GM18861 (cell line): ENCODE measurements around the gene RALGAPA2.

Source experiments
- ATAC-seq: cut with Tn5 transposase; IDR thresholded peaks from one replicate; pipeline ENCODE4 v1.9.1; 2021; ENCODE audit not compliant: unreplicated experiment

Gene RALGAPA2

DNA sequence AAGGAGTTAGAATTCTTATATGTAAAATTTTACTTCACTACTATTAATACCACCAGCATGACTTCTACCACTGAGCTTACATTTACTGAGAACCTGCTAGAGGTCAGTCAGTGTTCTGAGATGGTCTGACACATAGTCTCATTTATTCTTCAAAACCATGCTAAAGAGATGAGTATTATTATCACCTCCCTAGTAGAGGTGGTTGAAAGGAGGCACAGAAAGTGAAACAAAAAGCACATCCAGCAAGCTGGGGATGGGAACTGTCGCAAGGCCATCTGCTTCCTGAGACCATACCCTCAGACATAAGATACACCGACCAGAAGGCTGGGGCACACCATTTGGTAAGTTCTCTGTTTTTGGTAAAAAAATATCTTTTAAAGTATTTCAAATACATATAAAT, 206.9 kb downstream of the RALGAPA2 start:
- peak; percentile 63 for ATAC-seq

DNA sequence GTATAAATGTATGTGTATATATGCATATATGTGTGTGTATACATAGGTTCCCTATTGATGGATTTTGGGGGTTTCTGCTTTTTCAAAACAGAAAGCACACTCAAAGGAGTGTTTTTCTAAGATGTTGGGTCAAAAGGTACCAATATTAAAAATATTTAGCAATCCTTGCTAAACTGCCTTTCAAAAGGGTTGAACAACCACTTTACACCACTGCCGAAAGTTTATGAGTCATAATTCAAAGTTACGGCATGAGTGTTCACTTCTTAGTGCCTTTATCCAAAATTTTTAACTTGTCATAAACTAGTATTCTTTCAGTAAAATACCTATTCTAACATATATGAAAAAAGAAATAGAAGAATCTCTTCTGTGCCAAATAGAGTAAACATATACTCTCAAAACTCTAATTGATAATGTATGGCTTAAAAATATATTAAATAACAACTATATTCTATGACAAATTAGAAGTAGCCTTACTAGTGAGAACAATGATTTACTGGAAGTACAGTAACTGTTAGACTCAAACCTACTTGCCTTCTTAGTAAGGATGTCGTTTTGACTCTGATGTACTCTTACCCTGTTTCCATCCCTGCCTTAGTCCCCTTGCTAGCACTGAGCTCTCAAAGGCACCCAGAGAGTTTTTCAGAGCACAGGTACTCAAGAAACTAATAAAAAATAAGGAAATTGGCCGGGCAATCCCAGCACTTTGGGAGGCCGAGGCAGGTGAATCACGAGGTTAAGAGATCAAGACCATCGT, 208.5 kb downstream of the RALGAPA2 start:
- ATAC-seq, result peak; percentile 53

DNA sequence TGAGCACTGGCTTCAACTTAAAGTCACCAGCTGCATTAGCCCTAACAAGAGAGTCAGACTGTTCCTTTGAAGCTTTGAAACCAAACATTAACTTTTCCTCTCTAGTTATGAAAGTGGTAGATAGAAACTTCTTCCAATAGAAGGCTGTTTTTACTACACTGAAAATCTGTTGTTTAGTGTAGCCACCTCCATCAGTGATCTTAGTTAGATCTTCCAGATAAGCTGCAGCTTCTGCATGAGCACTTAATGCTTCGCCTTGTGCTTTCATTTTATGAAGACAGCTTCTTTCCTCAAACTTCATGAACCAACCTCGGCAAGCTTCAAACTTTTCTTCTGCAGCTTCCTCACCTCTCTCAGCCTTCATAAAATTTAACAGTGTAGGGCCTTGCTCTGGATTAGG, 211.3 kb downstream of the RALGAPA2 start:
- ATAC-seq, result no peak

DNA sequence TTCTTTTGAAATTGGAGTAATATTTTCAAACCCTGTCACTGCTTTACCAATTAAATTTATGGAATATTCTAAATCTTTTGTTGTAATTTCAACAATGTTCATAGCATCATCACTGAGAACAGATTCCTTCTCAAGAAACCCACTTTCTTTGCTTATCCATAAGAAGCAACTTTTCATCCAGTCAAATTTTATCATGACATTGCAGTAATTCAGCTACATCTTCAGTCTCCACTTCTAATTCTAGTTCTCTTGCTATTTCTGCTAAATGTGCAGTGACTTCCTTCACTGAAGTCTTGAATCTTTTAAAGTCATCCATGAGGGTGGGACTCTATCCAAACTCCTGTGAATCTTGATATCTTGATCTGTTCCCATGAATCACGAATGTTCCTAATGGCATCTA, 212.1 kb downstream of the RALGAPA2 start:
- no peak for ATAC-seq

DNA sequence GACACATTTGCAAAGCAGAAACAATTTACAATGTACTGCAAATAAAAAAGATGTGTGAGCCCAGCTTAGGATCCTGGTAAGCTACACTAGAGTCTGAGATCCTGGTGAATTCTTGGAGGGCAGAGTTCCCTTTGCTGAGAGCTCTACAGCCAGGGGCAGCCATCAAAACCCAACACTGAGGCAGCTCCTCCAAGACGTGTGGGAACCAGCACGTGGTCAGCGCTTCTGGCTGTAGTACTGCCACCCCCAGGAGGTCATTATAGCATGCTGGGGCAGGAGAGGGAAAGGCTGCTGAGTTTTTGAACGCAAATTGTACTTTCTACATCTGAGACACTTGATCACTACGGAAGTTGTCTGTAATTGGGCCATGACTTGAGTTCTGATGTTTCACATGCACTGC, 213.0 kb downstream of the RALGAPA2 start:
- ATAC-seq, result no peak

DNA sequence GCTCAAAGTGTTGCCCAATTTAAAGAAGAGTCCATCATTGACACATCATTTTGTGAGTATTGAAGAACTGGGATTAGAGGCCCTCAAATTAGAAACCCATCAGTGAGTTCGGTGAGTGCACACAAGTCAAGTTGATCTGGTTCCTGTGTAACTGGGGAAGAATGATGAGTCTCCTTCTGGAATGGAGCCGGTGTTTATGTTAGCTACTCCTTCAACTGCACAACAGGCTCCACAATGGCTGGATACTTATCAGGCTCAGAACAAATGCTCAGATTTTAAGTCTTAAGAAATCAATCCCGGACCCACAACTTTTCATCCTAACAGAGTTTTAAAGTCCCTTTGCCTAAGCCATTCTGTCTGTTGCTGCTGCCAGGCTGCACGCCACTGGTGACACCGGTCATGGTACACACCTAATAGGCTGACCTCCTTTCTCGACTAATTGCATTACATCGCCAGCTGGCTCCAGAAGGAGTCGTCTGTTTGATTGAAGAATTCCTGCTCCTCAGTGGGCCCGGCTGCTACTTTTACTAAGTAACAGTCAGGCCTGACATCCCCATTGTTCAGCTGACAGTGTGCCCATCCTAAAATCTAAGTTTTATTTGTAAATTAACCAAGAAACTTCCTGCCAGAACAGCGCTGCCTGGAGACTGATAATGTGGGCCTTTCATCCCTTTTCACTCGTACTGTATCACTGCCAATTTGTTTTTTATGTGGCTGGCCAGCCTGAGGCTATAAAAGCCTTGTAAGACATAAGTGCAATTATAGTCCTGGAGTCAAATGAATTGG, 214.2 kb downstream of the RALGAPA2 start:
- ATAC-seq, result no peak

DNA sequence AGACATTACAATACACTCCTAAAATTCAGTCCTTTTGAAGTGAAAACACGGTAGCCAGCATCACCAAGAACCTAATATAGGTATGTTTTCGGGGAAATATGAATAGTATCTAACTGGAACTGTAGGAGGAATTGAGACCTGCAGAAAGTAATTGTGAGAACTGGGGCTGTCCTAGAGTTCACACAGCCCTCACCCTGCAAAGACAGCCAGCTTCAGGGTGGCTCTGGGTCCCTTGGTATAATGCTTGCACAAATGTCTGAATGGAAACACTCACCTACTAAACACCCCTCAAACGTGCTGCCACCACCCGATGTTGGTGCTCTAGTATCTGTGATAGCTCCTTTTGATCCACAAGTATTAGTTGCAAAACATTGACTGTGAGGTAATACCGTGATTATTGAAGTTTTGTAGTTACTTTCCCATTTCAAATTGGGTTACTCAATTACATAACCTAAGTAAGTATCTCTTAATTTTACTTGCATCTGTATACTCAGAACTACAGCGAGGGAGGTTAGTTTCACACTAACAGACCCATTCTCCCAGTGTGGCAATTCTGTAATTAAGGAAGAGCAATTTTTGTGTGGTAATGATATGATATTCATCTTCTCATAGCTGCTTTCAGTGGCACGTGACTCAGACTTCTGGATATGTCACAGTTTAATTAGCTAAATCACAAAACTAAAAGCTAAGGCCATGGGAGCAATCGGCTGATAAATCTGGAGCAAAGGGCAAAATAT, 215.0 kb downstream of the RALGAPA2 start:
- ATAC-seq, result no peak

DNA sequence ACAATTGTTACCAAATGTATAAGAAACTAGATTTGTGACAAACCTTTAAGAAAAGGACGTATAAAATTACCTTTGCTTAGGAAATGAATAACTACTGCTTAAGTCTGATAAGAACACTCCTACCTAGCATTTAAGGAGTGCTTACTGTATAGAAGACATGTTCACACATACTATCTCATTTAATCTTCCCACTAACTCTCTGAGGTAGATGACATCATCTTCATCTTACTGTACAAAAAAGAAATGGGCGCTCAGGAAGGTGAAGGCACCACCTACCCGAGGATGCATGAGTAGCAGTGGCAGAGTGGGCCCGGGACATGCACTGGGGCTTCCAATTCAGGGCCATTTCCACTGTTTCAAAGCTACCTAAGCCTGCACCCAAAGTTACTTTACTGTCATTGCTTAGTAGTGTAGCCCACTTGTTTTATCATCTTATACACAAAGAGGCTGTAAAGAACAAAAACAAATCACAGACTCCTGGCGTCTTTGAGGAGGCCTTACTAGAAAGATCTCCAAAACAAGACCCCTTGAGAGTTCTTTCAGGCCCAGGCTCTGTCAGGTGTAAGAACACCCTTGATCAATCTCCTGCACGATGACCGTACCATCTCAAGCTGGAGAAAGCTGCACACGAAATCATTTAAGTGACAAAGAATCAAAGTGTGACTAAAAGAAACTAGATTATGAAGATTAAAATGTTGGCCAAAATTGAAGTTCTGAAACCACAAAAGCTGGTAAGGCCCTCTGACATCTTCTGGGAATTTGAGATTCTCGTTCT, 216.5 kb downstream of the RALGAPA2 start:
- ATAC-seq, result no peak

DNA sequence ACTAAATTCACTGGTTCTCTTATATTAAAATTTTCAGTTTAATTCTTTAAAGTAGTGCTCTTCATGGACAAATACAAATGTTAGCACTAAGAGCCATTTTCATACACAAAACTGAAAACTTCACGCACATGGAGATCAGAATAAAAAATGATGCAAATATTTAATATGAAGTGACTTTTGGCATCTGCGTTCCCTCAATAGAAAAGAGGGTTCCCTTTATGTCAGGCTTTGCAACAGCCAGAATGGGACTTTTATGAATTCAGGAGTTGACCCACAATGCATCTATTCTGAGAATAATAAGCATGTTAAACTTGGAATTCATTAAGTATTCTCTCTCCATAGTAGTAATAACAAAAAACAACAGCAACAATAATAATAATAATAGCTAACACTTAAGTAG, 218.7 kb downstream of the RALGAPA2 start:
- ATAC-seq, result no peak

DNA sequence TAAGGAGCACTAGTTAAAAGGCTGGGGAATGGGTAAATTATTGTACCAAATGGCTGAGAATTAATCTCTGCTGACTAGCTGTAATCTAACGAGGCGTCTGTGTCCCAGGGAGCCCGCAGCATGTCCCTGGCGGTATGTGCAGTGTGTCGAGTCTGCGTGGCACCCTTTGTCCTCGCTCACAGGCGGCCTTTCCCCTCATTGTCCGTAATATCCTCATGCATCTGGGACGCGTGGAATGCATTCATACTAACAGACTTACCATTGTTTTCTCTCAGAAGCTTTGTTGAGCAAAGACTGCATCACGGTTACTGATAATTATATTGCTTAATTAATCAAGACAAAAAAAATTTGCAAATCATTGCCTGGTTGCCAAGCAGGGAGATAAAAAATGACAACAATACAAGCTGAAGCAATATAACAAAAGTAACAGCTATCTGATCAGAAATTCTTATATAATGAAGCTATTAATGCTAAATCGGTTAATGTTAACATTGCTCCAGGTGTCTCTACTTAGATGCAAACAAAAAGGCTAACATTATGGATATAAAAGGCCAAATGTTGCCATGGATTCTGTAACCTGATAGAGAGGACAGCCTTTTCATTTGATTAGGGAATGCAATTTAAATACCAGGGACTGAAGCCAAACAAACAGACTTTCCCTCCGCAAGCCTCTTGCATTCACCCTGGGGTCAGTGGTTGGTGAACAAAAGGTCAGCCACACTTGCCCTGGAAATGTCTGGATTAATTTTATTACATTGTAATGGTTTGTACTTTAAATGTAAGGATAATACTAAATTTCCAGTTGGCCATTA, 219.7 kb downstream of the RALGAPA2 start:
- ATAC-seq, result no peak

DNA sequence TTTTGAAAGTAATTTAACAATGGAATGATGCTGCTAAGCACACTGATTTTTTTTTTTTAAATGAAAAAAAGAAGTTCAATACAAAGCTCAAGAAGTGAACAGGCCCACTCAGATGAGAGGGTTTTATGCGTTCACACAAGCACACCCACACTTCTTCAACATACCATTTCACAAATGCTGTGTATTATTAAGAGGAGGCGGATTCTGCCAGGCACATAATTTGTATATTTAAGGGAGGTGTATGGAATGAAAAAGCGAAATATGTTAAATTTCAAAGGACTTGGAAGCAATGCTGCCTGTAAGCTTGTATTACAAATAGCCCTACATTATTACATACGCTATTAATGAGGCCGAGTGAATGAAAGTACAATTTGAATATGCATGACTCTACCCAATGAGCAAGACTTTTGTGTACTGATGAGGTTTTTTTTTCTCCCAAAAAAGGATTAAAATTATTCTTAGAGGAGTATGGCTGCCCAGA, 220.6 kb downstream of the RALGAPA2 start:
- no peak for ATAC-seq

DNA sequence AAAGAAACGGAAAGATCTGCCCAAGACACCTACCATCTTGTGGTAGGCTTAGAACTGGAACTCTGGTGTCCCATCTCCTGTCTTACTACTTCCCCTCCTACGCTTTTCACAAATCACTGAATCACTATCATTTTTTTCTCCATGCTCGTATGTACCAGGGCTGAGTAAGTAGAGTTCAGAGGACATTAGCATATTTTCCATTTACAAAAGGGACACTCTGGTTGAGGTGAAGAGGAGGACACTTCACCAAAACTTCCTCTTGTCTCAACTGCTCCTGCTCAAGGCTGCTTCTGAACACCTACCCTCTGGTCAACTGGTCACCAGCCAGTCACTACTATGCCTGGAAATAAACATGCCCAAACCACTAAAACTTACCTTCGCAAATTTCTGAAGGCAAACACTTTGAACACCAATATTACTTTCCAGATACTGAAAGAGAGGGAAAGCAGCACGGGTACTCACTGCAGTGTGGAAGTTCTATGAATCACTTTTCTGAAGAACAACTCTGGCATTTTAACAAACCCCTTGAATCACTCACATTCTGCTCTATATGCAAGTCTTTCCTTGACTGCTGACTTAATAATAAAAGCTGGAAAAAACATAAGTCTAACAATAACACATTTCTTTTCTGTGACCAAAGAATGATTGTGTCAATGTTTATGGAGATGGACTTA, 221.2 kb downstream of the RALGAPA2 start:
- ATAC-seq, result peak; percentile 30

DNA sequence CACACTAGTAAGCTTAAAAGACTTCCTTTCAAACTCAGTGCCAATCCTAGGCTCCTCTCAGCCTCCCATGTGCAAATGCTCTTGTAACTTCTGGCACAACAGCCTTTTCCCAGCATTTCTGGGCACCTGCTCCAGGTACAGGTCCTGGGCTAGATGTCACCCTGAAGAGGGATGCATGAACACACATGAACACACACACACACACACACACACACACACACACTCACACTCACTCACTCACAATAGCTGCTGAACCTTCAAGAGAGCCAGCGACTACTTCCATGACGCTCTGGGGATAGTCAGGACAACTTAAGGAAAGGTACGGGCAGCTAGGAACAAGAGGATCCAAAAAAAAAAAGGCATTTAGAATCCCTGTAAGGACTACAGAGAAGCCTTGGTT, 221.8 kb downstream of the RALGAPA2 start:
- ATAC-seq, result no peak

DNA sequence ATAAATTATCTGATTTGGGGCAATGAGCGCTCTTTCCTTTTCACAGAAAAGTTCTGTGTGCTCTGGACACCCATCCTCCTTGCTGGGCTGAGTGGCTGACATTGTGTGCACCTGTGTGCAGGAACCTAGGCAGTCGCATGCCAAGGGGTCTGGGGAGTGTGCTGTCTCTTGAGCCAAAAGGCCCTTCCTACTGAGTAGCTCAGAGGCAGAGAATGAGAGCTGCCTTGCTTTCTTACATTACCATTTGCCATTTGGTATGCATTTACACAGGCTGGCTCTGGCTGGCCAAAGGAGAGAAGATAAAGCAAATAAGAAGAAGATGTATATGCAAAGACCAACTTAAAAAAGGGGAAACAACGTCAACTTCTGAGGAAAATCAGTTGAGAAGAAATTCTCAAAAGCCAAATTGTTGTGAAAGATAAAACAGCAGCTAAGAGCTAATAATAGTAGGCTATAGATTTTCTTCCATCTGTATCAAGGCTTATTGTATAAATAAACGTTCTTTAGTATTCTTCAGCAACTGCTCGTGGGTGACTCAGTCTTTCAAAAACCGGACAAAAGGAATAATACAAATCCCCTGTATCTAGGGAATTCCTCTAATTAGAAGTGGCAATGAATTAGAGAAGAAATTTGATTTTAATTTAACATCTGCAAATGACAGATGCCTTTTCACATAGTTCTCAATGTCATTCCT, 222.6 kb downstream of the RALGAPA2 start:
- ATAC-seq, result peak; percentile 26

DNA sequence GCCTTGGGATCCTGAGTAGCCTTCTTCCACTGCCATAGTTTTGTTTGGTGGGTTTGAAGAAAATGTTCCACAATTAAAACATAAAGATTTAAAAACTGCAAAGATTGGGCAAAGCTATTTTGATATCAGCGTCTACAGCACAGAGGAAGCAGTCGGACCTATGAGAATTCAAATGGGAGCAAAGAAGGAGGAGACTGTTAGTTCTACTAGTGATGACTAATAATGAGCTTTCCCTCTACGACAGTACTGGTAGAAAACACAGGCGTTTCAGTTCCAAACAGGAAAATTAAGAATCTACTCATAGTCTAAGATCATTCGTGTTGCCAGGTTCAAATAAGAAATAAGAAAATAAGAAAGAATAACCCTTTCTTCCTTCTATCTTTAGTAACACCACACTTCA, 223.4 kb downstream of the RALGAPA2 start:
- peak; percentile 85 for ATAC-seq

DNA sequence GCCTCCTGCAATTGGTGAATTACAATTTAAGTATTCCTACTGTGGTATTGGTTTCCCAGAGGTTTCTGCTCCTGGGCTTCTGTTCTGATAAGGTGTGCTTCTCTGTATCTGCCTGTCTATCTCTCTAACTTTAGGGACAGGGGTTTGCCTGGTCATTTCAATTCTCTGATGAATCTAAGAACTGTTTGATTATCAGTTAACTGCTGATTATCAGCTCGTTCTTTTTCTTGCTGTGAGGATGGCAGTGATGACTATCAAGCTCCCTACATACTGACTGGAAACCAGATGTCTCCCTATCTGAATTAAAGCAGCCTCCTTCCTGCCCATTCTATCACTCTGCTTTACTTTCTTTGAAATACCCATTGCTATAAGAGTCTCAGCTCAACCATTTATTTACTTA, 224.1 kb downstream of the RALGAPA2 start:
- no peak for ATAC-seq

DNA sequence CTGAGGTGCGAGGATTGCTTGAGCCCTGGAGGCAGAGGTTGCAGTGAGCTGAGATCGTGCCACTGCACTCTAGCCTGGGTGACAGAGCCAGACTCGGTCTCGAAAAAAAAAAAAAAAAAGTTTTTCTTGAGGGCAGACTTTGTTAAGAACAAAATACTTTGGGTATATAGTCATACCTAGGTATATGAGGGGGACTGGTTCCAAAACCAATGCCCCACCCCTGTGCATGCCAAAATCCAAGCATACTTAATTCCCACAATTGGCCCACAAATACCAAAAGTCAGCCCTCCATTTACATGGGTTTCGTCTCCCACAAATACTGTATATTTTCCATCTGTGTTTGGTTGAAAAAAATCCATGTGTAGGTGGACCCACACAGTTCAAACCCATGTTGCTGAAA, 224.6 kb downstream of the RALGAPA2 start:
- ATAC-seq, result no peak

DNA sequence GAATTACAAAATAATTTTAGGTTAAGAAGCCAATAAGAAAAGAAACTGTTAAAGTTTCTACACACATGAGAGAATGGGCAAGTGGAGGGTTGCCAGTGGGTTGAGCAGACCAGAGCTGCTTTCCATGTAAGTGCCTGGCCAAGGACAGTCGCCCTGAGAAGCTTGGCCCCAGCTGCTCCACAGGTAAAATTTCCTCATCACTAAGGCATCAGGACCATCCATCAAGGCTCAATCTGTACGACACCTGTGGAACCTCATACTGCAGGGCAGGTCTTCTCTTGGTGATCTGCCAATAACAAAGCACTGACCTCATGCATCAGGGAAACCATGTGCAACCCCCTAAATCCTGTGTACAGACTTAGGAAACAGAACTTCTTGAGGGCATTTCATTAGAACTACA, 229.1 kb downstream of the RALGAPA2 start:
- no peak for ATAC-seq

DNA sequence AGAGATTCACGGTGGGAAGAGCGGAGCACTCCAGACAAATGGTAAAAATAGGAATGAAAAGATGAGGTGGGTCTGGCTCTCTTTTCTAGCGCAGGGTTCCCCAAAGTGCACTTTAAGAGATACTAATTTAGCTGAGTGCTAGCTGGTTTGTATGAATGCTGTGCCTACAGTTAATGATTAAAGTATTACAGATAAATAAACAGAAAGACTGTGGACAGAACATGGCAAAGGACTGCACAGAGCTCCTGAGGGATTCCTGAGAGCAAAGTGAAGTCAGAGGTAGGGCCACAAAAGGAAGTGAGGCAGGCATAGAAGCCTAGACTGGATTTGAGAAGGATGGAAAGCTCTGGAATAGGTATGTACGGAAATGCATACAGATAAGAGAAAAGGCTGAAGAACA, 230.0 kb downstream of the RALGAPA2 start:
- ATAC-seq, result no peak
